Inferior parietal cortex (tissue), 1 donor: ENCODE data around the gene PRKD1.
"Not testable (repeated sequence)": the region's sequence is repeated elsewhere in the genome, so short reads cannot be mapped to it uniquely, and the experiment has no call there.

Source experiments
- DNase-seq: peaks from one replicate; pipeline ENCODE4 v3.0.0-alpha.2; 2016; ENCODE audit errors: extremely low spot score

PRKD1 gene

GRCh38 chr14:29743531-29743930 lies 184.1 kb downstream of the PRKD1 start:
- DNase-seq: no peak

DNA sequence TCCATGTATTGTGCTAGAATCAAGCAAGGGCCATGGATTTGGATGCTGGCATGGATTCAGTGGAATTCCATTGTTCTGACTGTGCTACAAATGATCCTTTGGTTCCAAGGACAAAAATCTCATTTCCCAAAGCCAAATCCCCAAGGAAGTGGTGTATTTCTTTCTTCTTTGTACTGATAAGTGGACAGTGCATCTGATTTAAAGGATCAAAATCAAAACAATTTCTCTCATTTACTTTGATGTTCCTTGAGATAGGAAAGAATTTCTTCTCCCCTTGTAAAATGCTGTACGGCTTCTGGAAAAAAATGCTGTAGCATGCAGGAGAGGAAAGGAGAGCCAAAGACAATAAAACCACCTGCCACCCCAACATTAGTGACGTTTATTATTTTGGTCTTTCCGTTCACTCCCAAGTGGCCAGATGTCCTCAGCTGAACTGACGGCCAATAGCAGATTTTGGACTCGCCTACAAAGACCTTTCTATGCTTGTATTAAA lies 185.7 kb downstream of the PRKD1 start:
- DNase-seq: no peak

DNA sequence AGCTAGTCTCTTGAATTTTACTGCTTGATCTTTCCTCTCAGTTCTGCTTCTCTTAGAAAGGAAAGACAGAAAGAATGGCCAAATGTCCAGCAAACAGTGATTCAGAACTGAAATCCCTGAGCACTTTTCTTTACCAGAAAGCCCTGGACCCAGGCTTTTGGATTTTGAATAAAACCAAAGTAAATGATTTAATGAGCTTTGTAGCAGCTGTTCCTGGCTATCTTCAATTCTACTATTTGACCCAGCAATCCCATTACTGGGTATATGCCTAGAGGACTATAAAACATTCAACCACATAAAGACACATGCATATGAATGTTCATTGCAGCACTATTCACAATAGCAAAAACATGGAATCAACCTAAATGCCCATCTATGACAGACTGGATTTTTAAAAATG lies 187.2 kb downstream of the PRKD1 start:
- DNase-seq: no peak

DNA sequence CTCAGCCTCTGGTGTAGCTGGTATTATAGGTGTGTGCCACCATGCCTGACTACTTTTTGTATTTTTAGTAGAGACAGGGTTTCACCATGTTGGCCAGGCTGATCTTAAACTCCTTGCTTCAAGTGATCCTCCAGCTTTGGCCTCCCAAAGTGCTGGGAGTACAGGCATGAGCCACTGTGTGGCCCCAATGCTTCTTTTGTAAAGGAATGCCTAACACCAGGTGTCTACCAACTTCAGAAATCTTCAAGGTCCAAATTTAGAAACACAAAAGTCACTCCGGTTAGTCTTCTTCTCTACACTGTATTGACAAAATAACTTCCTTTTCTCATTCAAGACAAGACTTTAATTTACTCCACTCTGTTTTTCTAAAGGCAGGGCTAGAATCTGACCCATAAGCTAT lies 188.7 kb downstream of the PRKD1 start:
- DNase-seq: no peak

DNA sequence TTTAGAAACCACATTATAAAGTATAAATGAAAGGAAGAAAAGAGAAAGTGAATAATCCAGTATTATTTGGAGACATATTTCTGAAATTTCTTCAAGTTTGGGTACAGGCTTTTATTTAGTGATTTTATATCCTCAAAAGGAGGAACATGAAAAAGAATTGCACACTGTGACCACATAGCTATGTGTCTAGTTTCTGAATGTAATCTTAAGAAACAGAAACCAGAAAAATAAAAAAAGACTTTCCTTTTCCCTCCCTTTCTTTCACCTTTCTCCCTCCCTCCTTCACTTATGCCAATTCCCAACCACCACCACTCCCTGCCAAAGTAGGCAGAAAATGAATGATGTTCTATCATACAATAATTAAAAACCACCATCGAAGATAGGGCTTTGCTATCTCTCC lies 189.6 kb downstream of the PRKD1 start:
- no peak for DNase-seq

- DNase-seq: no peak
These were observed 192.2 kb downstream of the PRKD1 start for GRCh38 chr14:29735459-29735858.

DNA sequence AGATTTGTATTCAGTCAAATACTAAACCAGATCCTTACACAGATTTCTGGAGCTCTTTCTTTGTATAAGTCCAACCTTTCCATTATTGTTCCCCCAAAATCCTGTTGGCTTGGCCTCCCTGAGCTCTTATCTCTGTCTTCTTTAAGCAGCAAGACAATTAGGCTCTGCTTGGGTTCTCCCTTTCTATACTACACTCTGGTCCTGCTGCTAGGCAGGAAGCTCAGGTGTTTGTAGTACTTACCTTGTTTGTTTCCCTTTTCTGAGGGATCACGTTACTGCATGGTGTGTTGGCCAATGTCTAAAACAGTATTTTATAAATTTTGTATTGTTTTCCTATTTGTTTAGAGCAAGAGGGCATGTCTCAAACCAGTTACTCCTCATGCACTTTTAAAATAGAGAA lies 192.9 kb downstream of the PRKD1 start:
- no peak for DNase-seq

GRCh38 chr14:29726560-29727331 lies 200.9 kb downstream of the PRKD1 start:
- not testable (repeated sequence) for DNase-seq

GRCh38 chr14:29724991-29725390 lies 202.7 kb downstream of the PRKD1 start:
- no peak for DNase-seq

GRCh38 chr14:29722831-29723230 lies 204.8 kb downstream of the PRKD1 start:
- DNase-seq: no peak

DNA sequence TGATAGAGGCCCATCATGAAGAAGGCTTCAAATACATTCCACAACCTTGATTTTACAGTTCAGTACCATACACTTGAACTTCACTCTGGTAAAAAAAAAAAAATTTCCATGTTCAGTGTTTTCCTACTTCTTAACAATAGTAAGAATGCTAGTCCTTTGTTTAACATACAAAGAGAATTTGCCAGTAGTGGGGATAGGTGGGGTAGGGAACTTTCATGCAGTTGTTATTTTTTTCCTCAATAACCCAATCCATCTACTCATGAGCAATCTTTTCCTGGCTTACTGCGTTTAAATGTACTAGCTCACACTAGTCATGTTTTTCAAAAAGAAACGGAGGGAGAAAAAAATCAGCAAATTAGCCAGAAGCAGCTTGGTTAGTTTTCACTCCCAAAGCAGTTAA lies 206.1 kb downstream of the PRKD1 start:
- DNase-seq: no peak

DNA sequence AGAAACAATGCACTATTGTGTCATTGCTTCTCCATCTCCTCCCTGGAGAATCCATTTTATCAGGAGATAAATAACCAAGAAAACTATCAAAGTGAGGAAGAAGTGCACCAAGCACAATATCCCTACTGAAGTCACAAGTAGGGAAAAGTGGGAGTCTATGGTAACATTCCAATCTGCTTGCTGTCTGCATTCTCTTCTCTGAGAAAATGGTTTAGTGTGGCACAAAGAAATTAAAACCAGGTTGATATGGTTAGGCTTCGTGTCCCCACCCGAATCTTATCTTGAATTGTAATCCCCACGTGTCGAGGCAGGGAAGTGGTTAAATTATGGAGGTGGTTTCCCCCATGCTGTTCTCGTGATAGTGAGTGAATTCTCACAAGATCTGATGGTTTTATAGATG lies 209.7 kb downstream of the PRKD1 start:
- no peak for DNase-seq

GRCh38 chr14:29716150-29716549 lies 211.5 kb downstream of the PRKD1 start:
- DNase-seq: no peak

DNA sequence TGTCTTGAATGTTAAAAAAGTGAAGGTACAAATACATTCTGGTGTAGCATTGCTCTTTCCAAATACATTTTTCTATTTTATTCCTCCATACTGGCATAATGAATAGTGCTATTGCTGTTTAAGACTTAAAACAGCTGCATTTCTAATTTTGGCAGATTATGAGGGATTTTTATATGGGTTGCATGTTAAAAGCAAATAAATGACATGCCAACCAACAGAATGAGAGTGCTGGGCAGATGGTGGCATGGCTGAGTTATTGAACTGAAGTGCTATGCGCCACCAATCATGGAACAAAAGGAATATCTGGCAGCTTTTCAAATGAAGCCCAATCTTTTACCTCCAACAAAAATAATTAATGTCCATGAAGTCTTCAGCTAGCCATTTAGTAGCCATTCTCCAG lies 215.0 kb downstream of the PRKD1 start:
- DNase-seq: no peak

DNA sequence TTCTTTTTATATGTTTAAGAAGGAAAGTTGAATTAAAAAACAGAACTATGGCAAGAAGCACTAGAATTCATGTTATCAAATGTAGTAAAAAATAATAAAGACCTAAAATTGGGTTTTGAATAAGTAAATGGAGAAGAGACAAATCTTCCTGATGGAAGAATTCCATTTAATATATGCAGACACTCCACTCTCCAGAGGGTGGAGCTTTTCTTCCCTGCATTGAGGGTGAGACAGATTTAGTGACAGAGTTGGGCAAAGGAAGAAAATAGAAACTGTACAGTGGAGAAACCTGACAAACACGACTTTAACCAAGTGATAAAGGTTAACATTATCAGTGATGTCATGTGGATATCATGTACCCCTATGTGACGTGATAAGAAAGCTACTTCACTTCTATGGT lies 217.6 kb downstream of the PRKD1 start:
- peak; percentile 45 for DNase-seq

DNA sequence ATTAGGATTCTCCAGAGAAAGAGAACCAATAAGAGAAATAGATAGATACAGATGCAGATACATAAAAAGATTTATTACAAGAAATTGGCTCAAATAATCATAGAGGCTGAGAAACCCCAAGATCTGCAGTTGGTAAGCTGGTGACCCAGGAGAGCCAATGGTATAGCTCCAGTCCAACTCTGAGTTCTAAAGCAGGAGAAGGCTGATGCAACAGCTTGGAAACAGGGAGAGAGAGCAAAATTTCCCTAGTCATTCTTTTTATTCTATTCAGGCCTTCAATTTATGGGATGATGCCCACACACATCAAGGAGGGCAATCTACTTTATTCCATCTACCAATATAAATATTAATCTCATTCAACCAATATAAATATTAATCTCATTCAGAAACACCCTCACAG lies 218.2 kb downstream of the PRKD1 start:
- no peak for DNase-seq

- DNase-seq: no peak
These were observed 220.9 kb downstream of the PRKD1 start for GRCh38 chr14:29706700-29707099.

DNA sequence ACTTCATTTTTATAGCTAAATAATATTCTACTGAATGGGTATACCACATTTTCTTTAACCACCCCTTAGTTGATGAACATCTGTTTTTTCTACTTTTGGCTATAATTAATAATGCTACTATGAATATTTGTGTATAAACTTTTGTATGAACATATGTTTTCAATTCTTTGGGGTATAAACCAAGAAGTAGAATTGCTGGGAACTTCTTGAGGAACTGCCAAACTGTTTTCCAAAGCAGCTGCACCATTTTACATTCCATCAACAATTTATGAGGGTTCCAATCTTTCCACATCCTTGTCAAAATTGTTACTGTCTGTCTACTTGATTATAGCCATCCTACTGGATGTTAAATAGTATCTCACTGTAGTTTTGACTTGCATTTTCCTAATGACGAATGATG lies 221.8 kb downstream of the PRKD1 start:
- DNase-seq: no peak

DNA sequence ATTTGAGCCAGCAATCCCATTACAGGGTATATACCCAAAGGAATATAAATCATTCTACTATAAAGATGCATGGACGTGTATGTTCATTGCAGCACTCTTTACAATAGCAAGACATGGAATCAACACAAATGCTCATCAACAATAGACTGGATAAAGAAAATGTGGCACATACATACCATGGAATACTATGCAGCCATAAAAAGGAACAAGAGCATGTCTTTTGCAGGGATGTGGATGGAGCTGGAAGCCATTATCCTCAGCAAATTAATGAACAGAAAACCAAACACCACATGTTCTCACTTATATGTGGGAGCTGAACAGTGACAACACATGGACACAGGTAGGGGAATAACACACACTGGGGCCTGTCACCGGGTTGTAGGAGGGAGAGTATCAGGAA lies 238.1 kb downstream of the PRKD1 start:
- not testable (repeated sequence) for DNase-seq

DNA sequence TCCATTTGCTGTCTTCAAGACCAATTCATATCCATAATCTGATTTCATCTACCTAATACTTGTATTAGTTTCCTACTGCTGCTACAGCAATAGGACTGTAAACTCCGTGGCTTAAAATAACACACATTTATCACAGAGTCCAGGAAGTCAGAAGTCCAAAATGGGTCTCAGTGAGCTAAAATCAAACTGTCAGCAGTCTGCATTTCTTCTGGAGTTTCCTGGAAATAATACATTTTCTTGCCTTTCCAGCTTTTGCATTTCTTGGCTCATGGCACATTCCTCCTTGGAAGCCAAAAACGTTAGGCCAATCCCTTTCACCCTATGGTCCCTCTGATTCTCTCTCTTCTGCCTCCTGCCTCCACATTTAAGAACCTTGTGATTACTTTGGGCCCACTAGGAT lies 239.8 kb downstream of the PRKD1 start:
- DNase-seq: no peak

DNA sequence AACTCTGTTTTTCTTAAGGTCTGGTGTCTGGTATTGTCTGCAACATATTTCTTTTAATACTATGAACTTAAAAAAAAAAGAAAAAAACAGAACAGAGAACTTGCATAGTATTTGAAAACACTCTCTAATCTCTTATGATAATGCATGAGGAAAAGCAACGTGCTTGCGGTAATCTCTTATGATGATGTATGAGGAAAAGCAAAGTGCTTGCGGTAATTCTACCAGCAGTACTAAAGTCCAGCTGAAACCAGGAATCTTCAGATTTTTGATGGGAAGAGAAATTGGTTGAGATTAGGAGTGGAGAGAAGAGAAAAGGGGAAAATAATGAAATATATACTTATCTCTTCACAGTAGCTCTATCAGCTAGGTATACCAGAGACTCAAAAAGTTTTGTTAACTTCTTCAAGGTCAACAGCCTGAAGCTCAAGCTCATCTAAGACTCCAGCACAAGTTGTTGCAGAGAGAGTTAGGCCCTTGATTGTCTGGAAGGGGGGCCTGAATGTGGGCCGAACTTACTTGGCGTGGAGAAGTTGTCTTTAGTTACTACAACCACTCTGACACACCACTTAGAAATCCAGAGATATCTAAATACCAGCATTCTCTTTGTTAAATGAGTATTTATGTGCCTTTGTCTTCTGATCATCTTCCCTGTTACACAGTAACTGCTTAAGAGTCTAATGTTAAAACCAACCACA lies 240.4 kb downstream of the PRKD1 start:
- DNase-seq: no peak

DNA sequence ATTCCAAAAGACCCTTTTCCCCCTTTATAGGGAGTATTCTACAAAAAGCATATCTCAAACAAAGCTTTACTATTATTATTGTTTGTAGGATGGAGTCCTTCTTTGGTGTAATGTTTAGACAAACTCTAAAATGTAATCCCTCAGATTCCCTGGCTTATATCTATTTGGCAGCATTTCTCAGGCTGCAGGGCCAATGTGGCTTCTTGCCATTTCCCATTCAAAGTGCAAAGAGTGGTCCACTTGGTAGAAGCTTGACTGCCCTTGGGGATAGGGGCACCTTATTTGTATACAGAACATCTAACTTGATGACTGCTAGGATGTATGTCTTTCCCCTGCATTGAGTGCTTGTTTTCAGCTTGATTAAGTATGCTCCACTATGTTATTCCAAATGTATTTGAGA lies 242.7 kb downstream of the PRKD1 start:
- no peak for DNase-seq

- no peak for DNase-seq
These were observed 244.9 kb downstream of the PRKD1 start for GRCh38 chr14:29682789-29683188.
